Mucosa of rectum (tissue), 2 donors: ENCODE results near the gene POLG2.
"Not testable (repeated sequence)": the region's sequence is repeated elsewhere in the genome, so short reads cannot be mapped to it uniquely, and the experiment has no call there.

Experiments used
- H3K27ac ChIP-seq, 2 donors: one replicate each; pipeline ENCODE4 v1.7.0; 2013; ENCODE audit warnings: inconsistent platforms in 2 of 2, low read depth in 2 of 2, low read length in 2 of 2
- H3K27me3 ChIP-seq, 2 donors: one replicate each; pipeline ENCODE4 v1.7.0; 2013; ENCODE audit warnings: low read length in 2 of 2; ENCODE audit not compliant: control insufficient read depth in 2 of 2, insufficient read depth in 2 of 2
- H3K36me3 ChIP-seq, 2 donors: one replicate each; pipeline ENCODE4 v1.7.0; 2013; ENCODE audit warnings: low read length in 2 of 2; ENCODE audit not compliant: control insufficient read depth in 2 of 2, insufficient read depth in 2 of 2
- H3K4me1 ChIP-seq, 2 donors: one replicate each; pipeline ENCODE4 v1.7.0; 2013; ENCODE audit warnings: low read length in 2 of 2, mild to moderate bottlenecking in 1 of 2; ENCODE audit not compliant: control insufficient read depth in 2 of 2, insufficient read depth in 2 of 2
- H3K4me3 ChIP-seq, 2 donors: one replicate each; pipeline ENCODE4 v1.7.0; 2013; ENCODE audit warnings: low read length in 2 of 2
- H3K9ac ChIP-seq, 2 donors: one replicate each; pipeline ENCODE4 v1.7.0; 2013; ENCODE audit warnings: low read length in 2 of 2, low read depth in 1 of 2, mild to moderate bottlenecking in 1 of 2
- H3K9me3 ChIP-seq, 2 donors: one replicate each; pipeline ENCODE4 v1.7.0; 2013; ENCODE audit warnings: low read length in 2 of 2; ENCODE audit not compliant: control insufficient read depth in 2 of 2
- donor health status: healthy.
- donor health status: Normal muscosa, but diverticular disease.

Gene POLG2

GRCh38 chr17:64491994-64492393 lies 4.9 kb downstream of the POLG2 start:
- Histone ChIP-seq H3K27me3 (no peaks in the 10 kb centered on the region), H3K27ac (no peak overlapping the region), H3K9me3 (no peaks in the 10 kb centered on the region), H3K9ac (no peak overlapping the region), H3K36me3 (peaks cover 15% of the 10 kb centered on the region in 2 donors), H3K4me1 (peaks cover 3 to 5% of the 10 kb centered on the region in 2 donors), H3K4me3 (no peak overlapping the region)

- Histone ChIP-seq H3K27ac (no peak overlapping the region), H3K36me3 (peaks cover 15% of the 10 kb centered on the region in 2 donors), H3K4me3 (no peak overlapping the region), H3K9me3 (no peaks in the 10 kb centered on the region), H3K9ac (no peak overlapping the region), H3K27me3 (no peaks in the 10 kb centered on the region), H3K4me1 (peaks cover 3 to 5% of the 10 kb centered on the region in 2 donors)
These were observed 5.6 kb downstream of the POLG2 start for GRCh38 chr17:64491034-64491860.

GRCh38 chr17:64488301-64488700 lies 8.6 kb downstream of the POLG2 start:
- peaks cover 23% of the 10 kb centered on the region in 2 donors for H3K36me3 ChIP-seq

GRCh38 chr17:64484380-64484779 lies 12.5 kb downstream of the POLG2 start:
- no peaks in the 10 kb centered on the region for H3K9me3 ChIP-seq
- H3K4me1 ChIP-seq = no peaks in the 10 kb centered on the region
- H3K27me3 ChIP-seq = no peaks in the 10 kb centered on the region
- no peak overlapping the region for H3K9ac ChIP-seq
- H3K36me3 ChIP-seq = peaks cover 14 to 20% of the 10 kb centered on the region in 2 donors
- no peak overlapping the region for H3K27ac ChIP-seq
- no peak overlapping the region for H3K4me3 ChIP-seq

More at GRCh38 chr17:64488301-64488700, 8.6 kb downstream of the POLG2 start:
- Histone ChIP-seq H3K27ac (no peak overlapping the region), H3K4me1 (no peaks in the 10 kb centered on the region), H3K27me3 (no peaks in the 10 kb centered on the region), H3K9ac (no peak overlapping the region), H3K9me3 (no peaks in the 10 kb centered on the region), H3K4me3 (no peak overlapping the region)

- no peaks in the 10 kb centered on the region for H3K9me3 ChIP-seq
- no peaks in the 10 kb centered on the region for H3K27me3 ChIP-seq
- H3K36me3 ChIP-seq = peaks cover 13 to 27% of the 10 kb centered on the region in 2 donors
- no peak overlapping the region for H3K27ac ChIP-seq
- H3K4me1 ChIP-seq = no peaks in the 10 kb centered on the region
- no peak overlapping the region for H3K4me3 ChIP-seq
- no peak overlapping the region for H3K9ac ChIP-seq
These were observed 15.9 kb downstream of the POLG2 start for GRCh38 chr17:64480951-64481350.

- Histone ChIP-seq H3K27ac (no peak overlapping the region), H3K4me3 (no peak overlapping the region), H3K27me3 (no peaks in the 10 kb centered on the region), H3K4me1 (no peaks in the 10 kb centered on the region), H3K9me3 (no peaks in the 10 kb centered on the region), H3K36me3 (peaks cover 5 to 19% of the 10 kb centered on the region in 2 donors), H3K9ac (no peak overlapping the region)
These were observed 19.0 kb downstream of the POLG2 start for GRCh38 chr17:64477849-64478248.

GRCh38 chr17:64472564-64472963 lies 24.3 kb downstream of the POLG2 start:
- Histone ChIP-seq H3K9me3 (no peaks in the 10 kb centered on the region), H3K27ac (no peak overlapping the region), H3K36me3 (no peaks in the 10 kb centered on the region), H3K4me1 (no peaks in the 10 kb centered on the region), H3K27me3 (no peaks in the 10 kb centered on the region), H3K9ac (no peak overlapping the region), H3K4me3 (no peak overlapping the region)

- Histone ChIP-seq H3K9ac (no peak overlapping the region), H3K4me3 (no peak overlapping the region), H3K4me1 (no peaks in the 10 kb centered on the region), H3K9me3 (no peaks in the 10 kb centered on the region), H3K36me3 (no peaks in the 10 kb centered on the region), H3K27ac (no peak overlapping the region), H3K27me3 (no peaks in the 10 kb centered on the region)
These were observed 25.4 kb downstream of the POLG2 start for GRCh38 chr17:64471440-64471839.

- Histone ChIP-seq H3K9ac (no peak overlapping the region), H3K36me3 (no peaks in the 10 kb centered on the region), H3K4me3 (no peak overlapping the region), H3K4me1 (no peaks in the 10 kb centered on the region), H3K27ac (no peak overlapping the region), H3K9me3 (no peaks in the 10 kb centered on the region), H3K27me3 (no peaks in the 10 kb centered on the region)
These were observed 26.2 kb downstream of the POLG2 start for GRCh38 chr17:64470625-64471024.

- not testable (repeated sequence) for H3K4me1 ChIP-seq, H3K9me3 ChIP-seq, H3K36me3 ChIP-seq, H3K27ac ChIP-seq, H3K4me3 ChIP-seq, H3K27me3 ChIP-seq, H3K9ac ChIP-seq
These were observed 30.0 kb downstream of the POLG2 start for GRCh38 chr17:64466834-64467233.
